A673 (cell line): ENCODE measurements around the gene FOLR2.

Source experiments
- EZH2 ChIP-seq: fragments of 200-600 bp; sonication (generic); IDR thresholded peaks from 2 replicates; pipeline ENCODE4 v1.6.1; 2017; ENCODE audit warnings: borderline replicate concordance, low read depth, mild to moderate bottlenecking, mixed read lengths, antibody characterized with exemption, low read length; ENCODE audit not compliant: poor library complexity, severe bottlenecking
- TF ChIP-seq, protein P1 (sequence below): fragments of 300-800, 200-600 bp; sonication (generic); conservative IDR thresholded peaks from 2 replicates; pipeline ENCODE4 v1.5.1; 2017; ENCODE audit warnings: low read depth, mild to moderate bottlenecking, antibody characterized with exemption, low read length, moderate library complexity, mixed read lengths

DNA sequence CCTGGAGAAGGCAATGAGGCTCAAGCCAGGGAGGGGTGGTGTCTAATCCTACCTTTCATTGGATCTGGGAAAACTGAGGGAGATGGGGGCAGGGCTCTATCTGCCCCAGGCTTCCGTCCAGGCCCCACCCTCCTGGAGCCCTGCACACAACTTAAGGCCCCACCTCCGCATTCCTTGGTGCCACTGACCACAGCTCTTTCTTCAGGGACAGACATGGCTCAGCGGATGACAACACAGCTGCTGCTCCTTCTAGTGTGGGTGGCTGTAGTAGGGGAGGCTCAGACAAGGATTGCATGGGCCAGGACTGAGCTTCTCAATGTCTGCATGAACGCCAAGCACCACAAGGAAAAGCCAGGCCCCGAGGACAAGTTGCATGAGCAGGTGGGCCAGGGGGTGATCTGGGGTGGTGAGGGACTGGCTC is 24.6 kb upstream of the FOLR2 start, which contains the start of gene FOLR1:
- TF ChIP-seq, protein P1, sequence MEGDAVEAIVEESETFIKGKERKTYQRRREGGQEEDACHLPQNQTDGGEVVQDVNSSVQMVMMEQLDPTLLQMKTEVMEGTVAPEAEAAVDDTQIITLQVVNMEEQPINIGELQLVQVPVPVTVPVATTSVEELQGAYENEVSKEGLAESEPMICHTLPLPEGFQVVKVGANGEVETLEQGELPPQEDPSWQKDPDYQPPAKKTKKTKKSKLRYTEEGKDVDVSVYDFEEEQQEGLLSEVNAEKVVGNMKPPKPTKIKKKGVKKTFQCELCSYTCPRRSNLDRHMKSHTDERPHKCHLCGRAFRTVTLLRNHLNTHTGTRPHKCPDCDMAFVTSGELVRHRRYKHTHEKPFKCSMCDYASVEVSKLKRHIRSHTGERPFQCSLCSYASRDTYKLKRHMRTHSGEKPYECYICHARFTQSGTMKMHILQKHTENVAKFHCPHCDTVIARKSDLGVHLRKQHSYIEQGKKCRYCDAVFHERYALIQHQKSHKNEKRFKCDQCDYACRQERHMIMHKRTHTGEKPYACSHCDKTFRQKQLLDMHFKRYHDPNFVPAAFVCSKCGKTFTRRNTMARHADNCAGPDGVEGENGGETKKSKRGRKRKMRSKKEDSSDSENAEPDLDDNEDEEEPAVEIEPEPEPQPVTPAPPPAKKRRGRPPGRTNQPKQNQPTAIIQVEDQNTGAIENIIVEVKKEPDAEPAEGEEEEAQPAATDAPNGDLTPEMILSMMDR: no peak
- no peak for TF ChIP-seq EZH2
